Common myeloid progenitor, CD34-positive (primary cell): Measurements from ENCODE around the gene EHD1.

ENCODE experiments used
- CTCF ChIA-PET: fragments of 350-600 bp; sonication (Branson Sonifier 250); formaldehyde crosslinking; loops from one replicate; lab custom pipeline; 2021; ENCODE audit warnings: antibody characterized with exemption; lab: Charles Lee
- POLR2A ChIA-PET: fragments of 350-600 bp; sonication (Branson Sonifier 250); formaldehyde crosslinking; loops from one replicate; lab custom pipeline; 2021; ENCODE audit warnings: antibody characterized with exemption; lab: Charles Lee
- DNase-seq, 3 donors: peaks; one replicate each; pipeline versions ENCODE4 v3.0.0 to v3.0.0-alpha.2; 2013
- H3K27ac ChIP-seq, 2 experiments: 1 replicate in 1 of 2; 2 replicates in 1 of 2; pipeline ENCODE4 v1.7.0; 2013; ENCODE audit warnings: inconsistent platforms in 2 of 2, low read length in 2 of 2, mild to moderate bottlenecking in 2 of 2, low read depth in 1 of 2, moderate library complexity in 1 of 2; ENCODE audit not compliant: severe bottlenecking in 2 of 2, insufficient read depth in 1 of 2, poor library complexity in 1 of 2
- H3K27me3 ChIP-seq, 5 experiments: replicated peaks in 2 of 5; 1 replicate in 3 of 5; 2 replicates in 2 of 5; pipeline versions ENCODE4 v1.6.1 to v1.7.0; 2013; ENCODE audit warnings: low read length in 4 of 5, mild to moderate bottlenecking in 2 of 5, moderate library complexity in 2 of 5, inconsistent platforms in 1 of 5; ENCODE audit not compliant: insufficient read depth in 5 of 5, control insufficient read depth in 4 of 5
- H3K36me3 ChIP-seq, 4 experiments: 1 replicate in 2 of 4; 2 replicates in 2 of 4; pipeline versions ENCODE4 v1.6.1 to v1.7.0; 2013; ENCODE audit warnings: low read length in 3 of 4, control low read depth in 1 of 4, mild to moderate bottlenecking in 1 of 4; ENCODE audit not compliant: control insufficient read depth in 4 of 4, insufficient read depth in 4 of 4
- H3K4me1 ChIP-seq, 4 experiments: 1 replicate in 3 of 4; 2 replicates in 1 of 4; pipeline versions ENCODE4 v1.6.1 to v1.7.1; 2013; ENCODE audit warnings: low read length in 3 of 4, mild to moderate bottlenecking in 3 of 4, control low read depth in 1 of 4, inconsistent platforms in 1 of 4, moderate library complexity in 1 of 4; ENCODE audit not compliant: control insufficient read depth in 4 of 4, insufficient read depth in 4 of 4; ENCODE audit errors: control extremely low read depth in 1 of 4
- H3K4me3 ChIP-seq, 7 experiments: 1 replicate in 4 of 7; 2 replicates in 3 of 7; pipeline versions ENCODE4 v1.5.1 to v1.7.0; 2013; ENCODE audit warnings: mild to moderate bottlenecking in 7 of 7, low read length in 6 of 7, moderate library complexity in 6 of 7, inconsistent platforms in 2 of 7, low read depth in 2 of 7, control low read depth in 1 of 7; ENCODE audit not compliant: insufficient read depth in 4 of 7, control insufficient read depth in 1 of 7; ENCODE audit errors: extremely low read depth in 1 of 7
- H3K9me3 ChIP-seq, 5 experiments: 1 replicate in 4 of 5; 2 replicates in 1 of 5; pipeline versions ENCODE4 v1.6.1 to v1.7.1; 2013; ENCODE audit warnings: low read length in 4 of 5, mild to moderate bottlenecking in 2 of 5, inconsistent platforms in 1 of 5, low read depth in 1 of 5, moderate library complexity in 1 of 5; ENCODE audit not compliant: control insufficient read depth in 4 of 5, insufficient read depth in 2 of 5; ENCODE audit errors: control extremely low read depth in 1 of 5
- WGBS: methylation state at CpG from one replicate; pipeline ENCODE4 v1.1.5; 2013; ENCODE audit not compliant: insufficient coverage; 5-methylcytosine and 5-hydroxymethylcytosine counted together

Gene EHD1

GRCh38 chr11:64833198-64833502, 45.3 kb downstream of the EHD1 start:
- Histone ChIP-seq H3K36me3 (peaks cover 0 to 44% (median 8%) of the 10 kb centered on the region in 4 experiments), H3K4me3 (no peak overlapping the region), H3K9me3 (no peaks in the 10 kb centered on the region), H3K27ac (no peak overlapping the region), H3K4me1 (peaks cover 0 to 4% (median 0%) of the 10 kb centered on the region in 4 experiments), H3K27me3 (no peaks in the 10 kb centered on the region)
- 99% methylated on average over 10 of the region's 12 CpGs for WGBS
- POLR2A ChIA-PET = no interaction called here
- CTCF ChIA-PET = interaction anchor here (0.9 kb wide), 1 partner anchor 20 kb away, joined by 3 read pairs; no protein-coding TSS in a partner anchor
- no peak for DNase-seq

GRCh38 chr11:64832467-64833197, 45.8 kb downstream of the EHD1 start:
- Histone ChIP-seq H3K9me3 (no peaks in the 10 kb centered on the region), H3K27ac (no peak overlapping the region), H3K36me3 (peaks cover 0 to 42% (median 8%) of the 10 kb centered on the region in 4 experiments), H3K27me3 (no peaks in the 10 kb centered on the region), H3K4me1 (peaks cover 0 to 4% (median 0%) of the 10 kb centered on the region in 4 experiments), H3K4me3 (no peak overlapping the region)
- CTCF ChIA-PET = no interaction called here
- no peak for DNase-seq
- 96% methylated on average over 20 of the region's 21 CpGs for WGBS
- POLR2A ChIA-PET = no interaction called here

- no peaks in the 10 kb centered on the region for H3K4me1 ChIP-seq
- ChIA-PET POLR2A (no interaction called here), CTCF (interaction anchor here (0.9 to 1.2 kb wide), 2 partner anchors 9 to 13 kb away, joined by 3 read pairs; no protein-coding TSS in a partner anchor)
- H3K36me3 ChIP-seq = peaks cover 0 to 47% (median 10%) of the 10 kb centered on the region in 4 experiments
- no peaks in the 10 kb centered on the region for H3K9me3 ChIP-seq
- H3K27me3 ChIP-seq = no peaks in the 10 kb centered on the region
- H3K4me3 ChIP-seq = no peak overlapping the region
- 97% methylated on average over 21 of the region's 24 CpGs for WGBS
- H3K27ac ChIP-seq = no peak overlapping the region
- no peak for DNase-seq
These were observed 47.0 kb downstream of the EHD1 start for GRCh38 chr11:64831411-64831891.

- Histone ChIP-seq H3K9me3 (no peaks in the 10 kb centered on the region), H3K4me3 (no peak overlapping the region), H3K36me3 (peaks cover 0 to 45% (median 10%) of the 10 kb centered on the region in 4 experiments), H3K27ac (no peak overlapping the region), H3K4me1 (no peaks in the 10 kb centered on the region), H3K27me3 (no peaks in the 10 kb centered on the region)
- DNase-seq = no peak
- WGBS = 94% methylated on average over 41 of the region's 43 CpGs
- CTCF ChIA-PET = interaction anchor here (1.1 to 1.4 kb wide), 3 partner anchors 11 to 40 kb away, joined by 3 read pairs; no protein-coding TSS in a partner anchor
- POLR2A ChIA-PET = interaction anchor here (0.6 kb wide), 1 partner anchor 669 kb away, joined by 3 read pairs; the partner anchor contains the start of gene MALAT1
These were observed 48.7 kb downstream of the EHD1 start for GRCh38 chr11:64829536-64830251.

- no peak for DNase-seq
- ChIA-PET POLR2A (no interaction called here), CTCF (interaction anchor here (0.9 to 1.1 kb wide), 2 partner anchors 13 to 39 kb away, joined by 3 to 4 read pairs; no protein-coding TSS in a partner anchor)
- Histone ChIP-seq H3K9me3 (no peaks in the 10 kb centered on the region), H3K36me3 (peaks cover 0 to 31% (median 9%) of the 10 kb centered on the region in 4 experiments), H3K4me3 (no peak overlapping the region), H3K27me3 (no peaks in the 10 kb centered on the region), H3K4me1 (no peaks in the 10 kb centered on the region), H3K27ac (no peak overlapping the region)
- 99% methylated on average over 20 of the region's 22 CpGs for WGBS
These were observed 51.0 kb downstream of the EHD1 start for GRCh38 chr11:64827451-64827839.

GRCh38 chr11:64826578-64827450, 51.6 kb downstream of the EHD1 start:
- H3K9me3 ChIP-seq = no peaks in the 10 kb centered on the region
- CTCF ChIA-PET = interaction anchor here (0.9 to 1.1 kb wide), 2 partner anchors 14 to 39 kb away, joined by 3 to 4 read pairs; no protein-coding TSS in a partner anchor
- 99% methylated on average over 42 of the region's 52 CpGs for WGBS

More at GRCh38 chr11:64826578-64827450, 51.6 kb downstream of the EHD1 start:
- peaks cover 0 to 26% (median 8%) of the 10 kb centered on the region in 4 experiments for H3K36me3 ChIP-seq
- H3K27me3 ChIP-seq = no peaks in the 10 kb centered on the region
- no peak overlapping the region for H3K27ac ChIP-seq
- no peaks in the 10 kb centered on the region for H3K4me1 ChIP-seq
- POLR2A ChIA-PET = no interaction called here
- no peak for DNase-seq
- no peak overlapping the region for H3K4me3 ChIP-seq
